ENCODE data around the gene RNF207.
A peak's percentile ranks its signal among the peaks of the same experiment; 100 is the strongest.

The RNF207 gene, protein sequence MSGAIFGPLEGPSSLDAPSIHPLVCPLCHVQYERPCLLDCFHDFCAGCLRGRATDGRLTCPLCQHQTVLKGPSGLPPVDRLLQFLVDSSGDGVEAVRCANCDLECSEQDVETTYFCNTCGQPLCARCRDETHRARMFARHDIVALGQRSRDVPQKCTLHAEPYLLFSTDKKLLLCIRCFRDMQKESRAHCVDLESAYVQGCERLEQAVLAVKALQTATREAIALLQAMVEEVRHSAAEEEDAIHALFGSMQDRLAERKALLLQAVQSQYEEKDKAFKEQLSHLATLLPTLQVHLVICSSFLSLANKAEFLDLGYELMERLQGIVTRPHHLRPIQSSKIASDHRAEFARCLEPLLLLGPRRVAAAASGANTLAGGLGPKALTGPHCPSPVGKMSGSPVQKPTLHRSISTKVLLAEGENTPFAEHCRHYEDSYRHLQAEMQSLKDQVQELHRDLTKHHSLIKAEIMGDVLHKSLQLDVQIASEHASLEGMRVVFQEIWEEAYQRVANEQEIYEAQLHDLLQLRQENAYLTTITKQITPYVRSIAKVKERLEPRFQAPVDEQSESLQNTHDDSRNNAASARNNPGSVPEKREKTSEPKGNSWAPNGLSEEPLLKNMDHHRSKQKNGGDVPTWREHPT

DNA sequence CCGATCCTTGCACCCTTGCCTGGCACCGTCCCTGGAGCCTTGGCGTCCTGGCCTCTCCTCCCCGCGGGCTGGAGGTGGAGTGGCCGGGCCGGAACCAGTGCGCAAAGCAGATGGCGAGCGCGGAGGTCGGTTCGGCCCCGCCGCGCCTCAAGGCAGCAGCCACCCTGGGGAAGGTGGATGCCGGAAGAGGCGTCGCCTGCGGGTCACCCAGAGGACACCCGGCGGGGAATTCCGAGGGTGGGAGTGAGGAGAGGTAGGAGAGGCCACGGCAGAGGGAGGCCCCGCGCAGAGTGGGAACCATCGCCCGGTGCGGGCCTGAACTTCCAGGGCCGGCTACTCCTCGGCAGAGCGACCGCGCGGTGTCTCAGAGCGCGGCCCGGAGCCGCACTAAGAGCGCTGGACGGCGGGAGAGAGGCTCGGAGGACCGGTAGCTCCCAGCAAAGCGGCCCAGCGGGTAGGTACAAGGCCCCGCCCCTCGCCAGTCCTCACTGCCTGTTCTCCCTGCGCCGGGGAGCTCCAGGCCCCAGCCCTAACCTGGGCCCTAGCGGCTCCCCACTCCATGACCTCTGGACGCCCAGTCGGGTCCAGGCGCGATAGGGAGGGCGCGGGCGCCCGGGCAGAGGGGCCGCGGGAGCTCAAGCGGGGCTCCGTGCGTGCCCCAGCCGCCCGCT, at the start of gene RNF207:
TSS of gene RNF207 (plus strand) at position 271 of the 671 bp plus-strand sequence. CDS start 417 bp downstream, outside the sequence.
- DNase-seq, result peak; percentile 70

DNA sequence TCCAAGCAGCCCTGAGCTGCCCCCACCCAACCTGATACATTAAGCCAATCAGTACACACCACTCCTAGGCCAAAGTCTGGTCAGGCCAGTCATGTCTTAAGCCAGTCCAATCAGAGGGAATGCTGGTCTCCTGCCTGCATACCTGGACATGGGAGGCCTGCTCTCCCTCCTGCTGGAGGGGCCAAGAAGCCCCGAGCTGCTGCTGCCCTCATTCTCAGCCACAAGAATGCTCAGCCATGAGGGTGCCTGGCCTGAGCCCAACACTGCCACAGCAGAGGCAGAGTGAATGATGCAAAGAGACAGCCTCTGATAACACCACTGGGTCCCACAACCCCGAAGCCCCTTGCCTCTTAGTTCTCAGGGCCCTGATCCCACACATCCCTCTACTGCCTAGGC, 48.8 kb upstream of the RNF207 start:
- no peak for DNase-seq

DNA sequence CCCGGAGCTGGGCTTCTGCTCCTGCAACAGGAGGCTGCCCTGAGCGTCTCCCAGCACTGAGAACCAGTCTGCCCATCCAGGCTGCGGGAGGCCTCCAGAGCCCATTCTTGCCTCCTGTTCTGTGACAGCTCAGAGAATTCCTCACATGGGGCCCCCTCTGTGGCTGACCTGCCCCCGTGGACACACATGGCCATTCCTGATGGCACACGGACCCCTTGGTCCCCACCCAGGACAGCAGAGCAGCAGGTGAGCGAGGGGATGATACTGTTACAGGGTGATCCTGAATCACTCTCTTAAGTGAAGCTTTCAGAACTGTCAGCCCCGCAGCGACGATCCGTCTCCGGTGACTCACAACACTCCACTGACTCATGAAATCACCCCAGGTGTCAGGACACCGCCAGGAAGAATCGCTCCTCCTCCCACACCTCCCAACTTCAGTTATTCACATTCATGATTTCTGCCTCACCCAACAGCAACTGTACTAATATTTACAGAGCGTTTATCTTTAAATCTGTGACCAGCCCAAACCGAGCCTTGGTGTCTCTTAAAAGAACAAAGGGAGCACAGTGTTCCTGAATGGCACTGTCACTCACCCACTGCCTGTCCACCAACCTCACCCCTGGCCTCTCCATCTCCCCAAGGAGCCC, 48.3 kb upstream of the RNF207 start:
- no peak for DNase-seq

DNA sequence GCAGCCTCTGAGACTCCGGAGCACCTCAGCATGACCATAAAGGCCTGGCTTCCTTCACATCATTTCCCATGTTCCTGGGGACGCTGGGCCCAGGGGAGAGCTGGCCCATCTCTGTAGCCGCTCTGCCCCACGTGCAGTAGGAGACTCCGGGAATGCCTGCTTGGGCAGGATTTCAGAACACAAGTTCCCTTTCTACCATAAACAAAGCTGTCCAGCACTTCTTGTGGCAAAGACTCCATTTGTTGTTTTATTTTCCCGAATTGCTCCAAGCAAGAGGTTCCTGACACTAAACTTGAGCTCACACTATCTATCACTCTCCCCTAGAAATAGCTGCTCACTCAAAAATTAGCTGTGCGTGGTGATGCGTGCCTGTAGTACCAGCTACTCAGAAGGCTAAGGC, 47.7 kb upstream of the RNF207 start:
- no peak for DNase-seq

DNA sequence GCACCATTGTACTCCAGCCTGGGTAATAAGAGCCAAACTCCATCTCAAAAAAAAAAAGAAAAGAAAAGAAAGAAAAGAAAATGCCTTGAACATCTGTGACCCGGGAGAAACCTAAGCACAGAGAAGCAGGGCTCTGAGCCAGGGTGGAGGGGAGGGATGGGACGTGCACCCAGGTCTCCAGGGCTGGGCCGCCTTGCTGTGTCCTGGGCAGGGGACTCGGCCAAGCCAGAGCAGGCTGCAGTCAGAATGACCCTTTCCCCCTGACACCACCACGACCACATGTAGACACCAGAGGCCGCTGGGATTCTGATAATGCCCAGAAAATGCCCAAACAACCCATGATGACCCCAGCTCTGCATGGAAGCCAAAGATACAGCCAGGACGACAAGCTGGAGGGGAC, 43.6 kb upstream of the RNF207 start:
- DNase-seq, result no peak

DNA sequence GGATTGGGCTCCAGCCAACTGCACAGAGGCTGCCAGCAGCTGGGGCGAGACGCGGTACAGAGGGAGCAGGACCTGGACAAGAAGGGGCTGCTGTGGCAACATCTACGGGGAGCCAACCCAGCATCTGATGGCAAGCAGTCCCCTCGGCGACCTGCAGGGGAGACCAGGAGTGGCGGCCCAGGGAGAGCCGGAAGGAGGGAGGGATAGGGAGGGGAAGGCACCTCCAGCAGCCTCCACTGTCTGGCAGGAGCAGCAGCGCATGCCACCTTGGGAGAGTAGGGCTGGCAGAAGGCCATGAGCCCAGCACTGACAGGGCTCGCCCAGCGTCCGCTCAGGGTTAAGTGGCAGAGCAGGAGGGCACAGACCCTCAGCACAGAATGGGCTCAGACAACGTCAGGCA, 43.1 kb upstream of the RNF207 start:
- no peak for DNase-seq

DNA sequence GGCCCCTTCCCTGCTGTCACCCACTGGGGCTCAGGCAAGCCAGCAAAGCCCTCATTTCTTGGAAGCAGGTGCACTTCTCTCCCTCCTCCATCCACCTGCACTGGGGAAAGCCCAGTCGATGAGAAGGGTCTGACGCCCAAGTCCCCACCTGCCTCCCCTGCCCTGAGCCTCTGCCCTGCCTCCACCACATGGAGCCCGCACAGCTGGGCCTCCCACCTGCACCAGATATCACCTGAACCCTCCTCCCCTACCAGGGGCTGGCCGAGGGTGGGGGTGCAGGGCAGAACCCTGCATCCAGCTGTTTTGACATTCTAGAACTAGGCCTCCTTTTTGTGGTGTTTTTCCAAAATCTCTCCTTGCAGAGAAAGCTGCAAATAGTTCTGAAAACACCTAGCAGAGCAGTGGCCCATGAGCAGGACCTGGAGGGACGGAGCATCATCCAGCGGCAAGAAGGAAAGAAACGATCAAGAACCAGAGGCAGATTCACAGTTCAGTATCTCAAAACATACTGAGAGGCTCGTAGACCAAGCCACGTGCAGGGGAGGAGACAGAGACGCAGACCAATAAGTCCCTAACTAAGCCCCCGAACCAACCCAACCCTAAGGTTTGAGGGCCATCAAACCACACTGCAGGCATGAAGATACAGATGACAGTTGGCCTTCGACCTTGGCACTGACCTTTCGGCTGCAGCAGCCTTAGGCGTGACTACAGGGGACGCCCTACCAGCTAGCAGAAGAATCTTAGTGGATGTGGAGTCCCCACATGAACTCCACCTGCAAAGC, 42.5 kb upstream of the RNF207 start:
- no peak for DNase-seq

DNA sequence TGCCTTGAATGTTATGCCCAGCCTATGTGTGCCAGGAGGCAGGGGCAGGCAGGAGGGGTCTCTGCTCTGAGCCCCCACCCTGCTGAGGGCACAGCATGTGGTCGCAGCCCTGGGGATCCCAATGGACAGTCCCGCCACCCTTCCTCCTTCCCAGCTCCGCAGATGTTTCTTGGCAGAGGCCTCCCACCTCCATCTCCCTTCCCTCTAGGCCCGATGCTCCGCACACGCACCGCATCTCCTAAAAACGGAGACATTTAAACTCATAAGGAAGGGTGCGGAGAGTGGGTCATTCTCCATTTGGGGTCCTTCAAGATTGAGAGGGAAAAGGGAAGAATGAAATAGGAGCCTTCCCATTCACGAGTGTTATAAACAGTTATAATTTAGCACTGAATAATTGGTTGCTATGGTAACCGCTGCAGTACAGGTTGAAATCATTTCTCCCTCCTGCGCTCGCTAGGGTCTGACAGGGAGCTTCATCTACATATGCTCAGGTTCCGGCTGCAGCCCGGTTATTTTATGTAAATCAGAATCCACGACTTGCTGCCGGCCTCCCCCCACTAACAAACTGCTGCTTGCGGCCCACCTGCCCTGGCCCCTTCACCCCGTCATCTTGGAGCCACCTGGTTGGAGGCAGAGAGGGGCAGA, 41.8 kb upstream of the RNF207 start:
- no peak for DNase-seq

DNA sequence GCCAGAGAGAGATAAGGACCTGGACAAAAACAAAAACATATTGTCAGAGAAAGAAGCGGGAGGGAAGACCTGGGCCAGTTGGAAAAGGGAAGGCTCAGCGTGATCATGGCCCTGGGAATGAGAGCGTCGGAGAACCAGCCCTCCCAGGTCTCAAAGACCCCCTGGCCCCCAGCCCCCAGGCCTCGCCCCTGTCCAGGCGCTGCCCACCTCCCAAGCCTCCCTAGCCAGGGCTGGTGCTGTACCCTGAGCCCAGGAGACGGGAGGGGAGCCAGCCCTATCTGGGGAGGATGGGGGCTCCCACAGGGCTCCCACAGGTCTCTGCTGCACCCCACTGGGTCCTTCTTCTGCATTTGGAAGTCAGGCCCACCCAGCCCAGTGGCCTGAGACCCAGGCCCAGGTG, 40.9 kb upstream of the RNF207 start:
- no peak for DNase-seq

DNA sequence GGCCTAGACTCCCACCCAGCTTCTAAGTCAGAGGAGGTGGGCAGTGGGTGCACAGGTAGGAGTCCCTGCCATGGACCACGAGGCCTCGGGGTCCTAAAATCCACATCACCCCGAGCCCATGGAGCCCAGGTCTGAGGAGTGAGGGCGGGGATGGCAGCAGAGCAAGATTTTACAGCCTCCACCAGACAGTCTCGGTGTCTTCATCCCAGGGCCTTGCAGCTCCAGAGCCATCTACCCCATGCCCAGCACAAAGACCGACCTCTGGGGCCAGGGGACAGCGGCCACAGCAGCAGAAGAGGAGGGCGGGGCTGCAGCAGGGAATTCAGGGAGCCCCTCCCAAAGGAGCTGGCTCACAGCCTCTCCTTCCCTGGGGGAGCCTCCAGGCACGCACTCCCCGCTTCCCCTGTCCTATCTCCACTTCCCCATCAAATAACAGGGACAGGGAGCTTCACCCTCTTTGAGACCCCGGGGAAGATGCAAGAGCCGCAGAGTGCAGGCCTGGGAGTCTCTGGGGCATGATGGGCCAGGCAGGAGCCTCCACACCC, 40.4 kb upstream of the RNF207 start:
- no peak for DNase-seq

DNA sequence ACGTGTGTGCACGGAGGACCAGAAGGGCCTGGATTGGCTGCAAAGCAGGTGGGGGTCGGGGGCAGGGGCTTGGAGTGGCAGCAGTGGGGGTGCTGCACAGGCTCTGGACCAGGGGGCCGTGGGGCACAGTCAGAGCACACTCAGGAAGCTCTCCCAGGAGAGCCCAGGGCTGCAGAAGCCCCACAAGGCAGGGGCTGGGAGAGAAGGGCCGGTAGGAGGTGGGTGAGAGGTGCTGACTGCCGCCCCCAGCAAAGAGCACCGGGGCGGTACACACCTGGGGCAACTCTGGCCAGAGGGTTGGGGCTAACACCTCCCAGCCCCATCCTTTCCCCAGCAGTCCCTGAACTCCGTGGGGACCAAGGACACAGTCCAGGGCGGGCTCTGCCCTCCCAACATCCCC, 39.7 kb upstream of the RNF207 start:
- DNase-seq, result no peak

DNA sequence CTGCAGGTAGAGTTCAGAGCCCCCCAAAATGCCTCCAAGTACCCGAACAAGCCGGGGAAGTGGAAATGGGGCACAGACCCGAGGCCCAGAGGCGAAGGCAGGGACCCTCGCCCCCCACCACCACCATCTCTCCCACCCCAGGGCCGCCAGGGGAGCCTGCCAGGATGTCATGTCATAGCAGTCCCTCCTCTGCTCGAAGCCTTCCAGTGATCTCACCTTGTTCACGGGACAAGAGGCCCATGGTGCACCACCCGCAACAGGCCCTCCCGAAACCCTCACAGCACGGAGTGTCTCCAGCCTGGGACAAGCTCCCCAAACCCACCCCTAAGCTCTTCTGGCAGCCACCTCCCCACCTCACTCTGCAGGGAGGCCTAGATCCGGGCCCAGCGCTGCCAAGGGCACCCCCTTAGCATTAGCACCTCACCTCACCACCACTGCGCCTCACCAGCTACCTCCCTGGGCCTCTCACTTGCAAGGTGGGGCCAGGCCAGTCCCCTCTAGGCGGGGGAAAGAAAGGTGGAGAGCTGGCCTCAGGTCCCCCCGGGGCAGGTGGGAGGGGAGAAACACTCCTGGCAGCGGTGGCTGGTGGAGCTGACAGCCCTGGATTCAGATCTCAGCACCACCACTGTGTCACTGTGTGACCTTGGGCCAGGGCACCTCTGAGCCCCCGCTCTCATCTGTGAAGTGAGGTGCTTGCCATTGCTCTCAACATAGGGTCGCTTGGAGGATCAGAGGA, 39.1 kb upstream of the RNF207 start:
- DNase-seq, result no peak

DNA sequence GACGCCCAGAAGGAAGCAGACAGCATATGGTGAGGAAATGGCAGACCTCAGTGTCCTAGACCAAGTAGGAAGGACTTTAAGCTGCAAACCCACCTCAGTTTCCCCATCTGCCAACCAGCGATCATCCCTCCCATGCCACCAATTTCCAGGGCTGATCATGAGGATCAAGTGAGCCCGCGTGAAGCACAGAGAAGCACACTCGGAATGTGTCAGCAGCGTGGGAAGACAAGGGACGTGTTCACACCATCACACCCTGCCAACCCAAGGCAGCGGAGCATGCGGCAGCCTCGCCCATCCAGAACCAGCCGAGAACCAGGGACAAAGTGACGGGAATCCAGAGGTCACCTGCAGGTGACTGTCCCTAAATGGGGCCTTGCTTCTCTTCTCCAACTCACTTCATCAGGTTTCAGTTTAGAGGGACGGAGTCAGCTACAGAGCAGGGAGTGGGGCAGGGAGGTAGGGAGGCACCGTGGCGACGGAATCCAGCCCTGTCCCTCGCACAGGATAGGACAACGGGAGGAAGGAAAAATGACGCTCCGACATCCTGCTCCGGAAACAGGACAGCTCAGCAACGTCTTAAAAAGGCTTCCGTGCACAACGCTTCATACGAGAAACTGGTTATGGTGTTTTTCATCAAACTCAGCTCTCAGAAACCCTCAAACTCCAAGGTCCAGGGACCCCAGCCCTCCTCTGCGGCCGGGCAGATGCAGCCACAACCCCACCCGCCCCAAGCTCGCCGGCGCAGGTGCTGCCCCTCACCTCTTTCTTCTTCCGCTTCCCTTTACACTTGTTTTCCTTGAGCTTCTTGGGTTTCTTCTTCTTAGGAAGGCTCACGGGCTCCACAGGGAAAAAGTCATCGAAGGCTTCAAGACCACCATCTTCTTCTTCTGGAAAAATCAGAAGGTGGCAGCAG, 38.3 kb upstream of the RNF207 start:
- no peak for DNase-seq

DNA sequence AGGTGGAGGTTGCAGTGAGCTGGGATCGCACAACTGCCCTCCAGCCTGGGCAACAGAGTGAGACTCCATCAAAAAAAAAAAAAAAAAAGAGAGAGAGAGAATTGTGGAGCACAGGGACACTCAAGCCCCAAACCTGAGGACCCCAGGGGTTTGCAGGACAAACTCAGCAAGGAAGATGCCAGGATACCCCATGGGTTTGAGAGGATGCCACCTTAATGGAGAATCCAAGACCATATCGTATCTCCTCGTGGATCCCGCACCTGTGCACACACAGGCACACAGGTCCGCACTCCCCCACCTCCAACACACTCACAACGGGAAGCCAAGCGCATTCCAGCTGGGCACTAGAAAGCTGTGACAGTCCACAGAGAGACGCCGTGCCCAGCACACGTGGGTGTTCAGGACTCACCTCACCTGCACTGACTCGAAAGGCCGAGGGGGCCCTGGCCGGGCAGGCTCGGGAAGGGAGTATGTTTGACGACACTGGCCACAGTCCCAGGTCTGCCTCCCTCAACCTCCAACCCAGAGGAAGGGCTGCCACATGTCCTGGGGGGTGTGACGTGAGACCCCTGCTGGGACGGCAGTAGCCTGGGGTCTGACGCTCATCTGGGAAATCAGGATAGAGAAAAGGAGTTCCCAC, 36.9 kb upstream of the RNF207 start:
- DNase-seq, result no peak

DNA sequence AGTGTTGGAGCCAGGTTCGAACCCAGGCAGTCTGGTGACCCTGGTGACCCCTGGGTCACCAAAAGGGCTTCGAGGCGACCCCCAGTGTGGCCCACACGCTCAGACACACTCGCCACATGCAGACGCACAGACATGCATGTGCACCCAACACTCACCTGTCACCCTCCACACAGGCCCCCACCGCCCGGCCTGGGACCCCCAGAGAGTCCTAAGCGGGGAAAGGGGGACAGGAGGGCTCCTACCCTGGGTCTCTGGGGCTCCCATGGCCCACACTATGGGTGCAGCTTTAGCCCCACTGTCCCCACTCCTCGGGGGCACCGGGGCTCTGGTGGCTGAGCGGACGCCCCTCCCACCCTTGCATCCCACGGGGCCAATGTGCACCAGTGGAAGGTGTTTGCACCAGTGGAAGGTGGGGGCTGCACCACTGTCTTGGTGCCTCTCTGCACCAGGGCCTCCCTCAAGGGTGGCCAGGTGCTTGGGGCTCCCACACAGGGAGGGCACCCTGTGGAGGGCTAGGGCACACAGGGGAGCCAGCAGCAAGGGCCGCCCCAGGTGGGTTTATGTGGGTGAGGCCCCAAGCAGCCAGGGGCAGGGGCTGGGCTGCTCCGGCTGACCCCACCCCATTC, 35.7 kb upstream of the RNF207 start:
- DNase-seq, result no peak

DNA sequence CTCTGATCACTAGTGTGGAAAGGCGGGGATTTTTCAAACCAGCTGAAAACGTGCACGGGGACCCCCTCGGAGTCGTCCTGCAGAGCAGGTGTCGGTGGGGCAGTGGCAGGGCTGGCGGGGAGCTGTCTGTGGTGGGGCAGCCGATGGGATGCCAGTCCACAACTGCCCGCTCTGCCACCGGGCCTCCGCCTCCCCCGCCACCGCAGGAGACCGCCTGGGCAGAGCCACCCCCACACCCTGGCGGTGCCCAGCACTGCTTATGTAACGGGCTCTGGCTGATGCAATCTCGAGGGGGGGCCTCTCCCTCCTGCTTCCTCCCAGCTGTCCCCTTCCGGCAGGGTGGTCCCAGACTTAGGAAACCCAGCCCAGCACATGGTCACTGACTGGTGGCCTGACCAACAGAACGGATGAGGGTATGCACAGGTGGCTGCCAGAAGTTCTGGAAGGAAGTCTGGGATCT, 35.1 kb upstream of the RNF207 start:
- DNase-seq, result no peak

DNA sequence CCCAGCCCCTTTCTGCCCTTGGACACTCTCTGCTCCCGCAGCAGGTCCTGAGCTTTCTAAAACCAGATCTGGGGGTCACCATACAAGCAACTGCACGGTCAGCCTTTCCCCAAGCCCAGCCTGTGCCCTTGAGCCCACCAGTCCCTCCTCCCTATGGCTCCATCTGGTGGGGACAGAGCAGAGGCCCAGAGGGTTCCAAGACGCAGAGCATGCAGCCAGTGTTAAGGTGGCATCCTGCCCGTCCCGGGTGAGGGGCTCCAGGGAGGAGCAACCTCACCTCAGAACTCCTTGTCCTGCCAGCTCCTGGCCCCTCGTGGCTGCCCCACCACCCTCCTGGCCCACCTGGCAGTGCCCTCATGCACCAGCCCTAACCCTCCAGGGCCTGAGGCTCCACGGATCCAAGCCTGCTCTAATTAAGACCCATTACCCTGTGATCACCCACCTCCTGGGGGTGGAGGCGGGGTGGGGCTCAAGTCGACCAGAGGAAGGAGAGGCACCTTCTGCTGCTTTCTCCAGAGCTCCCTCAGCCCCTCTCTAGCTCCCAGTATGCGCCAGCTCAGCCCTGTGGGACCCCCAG, 34.3 kb upstream of the RNF207 start:
- DNase-seq, result no peak

DNA sequence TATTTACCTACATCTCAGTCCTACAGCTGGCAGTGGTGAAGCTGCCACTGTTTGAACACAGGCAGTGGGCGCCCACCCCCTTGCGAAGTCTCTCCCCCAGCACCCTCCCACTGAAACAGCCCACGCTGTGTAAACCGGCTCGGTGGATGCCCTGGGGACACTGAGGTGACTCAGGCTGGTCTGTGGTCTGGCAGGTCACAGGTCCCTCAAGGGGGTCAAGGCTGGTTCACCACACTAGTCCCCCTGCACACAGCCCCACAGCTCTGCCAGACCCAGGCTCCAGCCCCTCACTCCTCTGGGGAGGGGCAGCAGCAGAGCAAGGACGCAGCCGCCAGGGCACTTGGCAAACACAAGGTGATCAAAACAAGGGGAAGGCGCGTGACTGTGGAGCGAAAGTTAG, 33.4 kb upstream of the RNF207 start:
- no peak for DNase-seq

All from CD4-positive, alpha-beta T cell treated with Interleukin-10 for 1 hour (primary cell).